HCT116 (cell line): ENCODE data around the gene PCNT. TPM values are rescaled to one million over a fixed set of nuclear protein-coding genes. Genes with fewer than 3 reads are reported as not detected.

Experiments used
- ATAC-seq: fragments of 200-7000 bp; cut with Tn5 transposase; 2 replicates; pipeline ENCODE4 v1.9.1; 2020; ENCODE audit warnings: mild to moderate bottlenecking, moderate library complexity
- BruUV-seq: library from RNA; stranded (reverse); fragments of 400-500 nt; replicated peaks from 2 replicates; lab custom pipeline; 2021; lab: Mats Ljungman, UMichigan
- CTCF ChIA-PET: fragments of 300-600 bp; sonication (Branson Sonifier 250); formaldehyde crosslinking; loops from one replicate; lab custom pipeline; 2021; ENCODE audit warnings: antibody characterized with exemption; lab: Charles Lee
- POLR2A ChIA-PET: fragments of 300-600, 350-600 bp; sonication (Branson Sonifier 250); formaldehyde crosslinking; loops from one replicate; lab custom pipeline; 2021; ENCODE audit warnings: antibody characterized with exemption; lab: Charles Lee
- RAD21 ChIA-PET, 2 experiments: fragments of 300-600 bp; sonication (Branson Sonifier 250); formaldehyde crosslinking; loops; one replicate each; lab custom pipeline; 2023; ENCODE audit warnings: low total read pairs in 2 of 2; ENCODE audit not compliant: uncharacterized antibody in 2 of 2, unreplicated experiment in 2 of 2, low non-redundant PET in 1 of 2; lab: Charles Lee
- DNase-seq: peaks from one replicate; pipeline ENCODE4 v3.0.0-alpha.2; 2010; ENCODE audit warnings: low read depth, low spot score
- H2AFZ ChIP-seq: fragments of 200-600 bp; shearing (Covaris generic), sonication (generic); 2 replicates; pipeline ENCODE4 v1.6.1; 2017; ENCODE audit warnings: low read depth, mixed run types, mixed read lengths, antibody characterized with exemption, low read length; ENCODE audit not compliant: poor library complexity, severe bottlenecking
- H3K27ac ChIP-seq: 2 replicates; pipeline ENCODE4 v1.5.1; 2012; ENCODE audit warnings: low read depth, low read length
- H3K27me3 ChIP-seq: fragments of 200-600 bp; sonication (generic); 2 replicates; pipeline ENCODE4 v1.6.1; 2016; ENCODE audit warnings: mixed run types, low read length, mixed read lengths; ENCODE audit not compliant: insufficient read depth
- H3K36me3 ChIP-seq, 2 experiments: fragments of 200-500 bp in 1 of 2; fragments of 200-600 bp in 1 of 2; sonication (Bioruptor generic) in 1 of 2; sonication (generic) in 1 of 2; 2 replicates each; pipeline versions ENCODE4 v1.5.1 to v1.6.1; 2014 to 2016; ENCODE audit warnings: low read length in 2 of 2, inconsistent platforms in 1 of 2, mixed read lengths in 1 of 2, mixed run types in 1 of 2; ENCODE audit not compliant: insufficient read depth in 2 of 2, control insufficient read depth in 1 of 2
- H3K4me1 ChIP-seq, 2 experiments: fragments of 200-600 bp in 1 of 2; sonication (generic) in 1 of 2; 2 replicates each; pipeline versions ENCODE4 v1.5.1 to v1.6.1; 2012 to 2017; ENCODE audit warnings: low read length in 2 of 2, inconsistent platforms in 1 of 2, mild to moderate bottlenecking in 1 of 2, mixed read lengths in 1 of 2, mixed run types in 1 of 2, moderate library complexity in 1 of 2; ENCODE audit not compliant: insufficient read depth in 2 of 2, control insufficient read depth in 1 of 2
- H3K4me2 ChIP-seq: fragments of 200-600 bp; sonication (generic); 2 replicates; pipeline ENCODE4 v1.6.1; 2017; ENCODE audit warnings: mixed run types, low read length, mixed read lengths
- H3K4me3 ChIP-seq, 2 experiments: fragments of 200-600 bp in 1 of 2; sonication (generic) in 1 of 2; replicated peaks in 1 of 2; 2 replicates each; pipeline ENCODE4 v1.5.1; 2011 to 2016; ENCODE audit warnings: low read length in 2 of 2, control low read depth in 1 of 2, low read depth in 1 of 2, mild to moderate bottlenecking in 1 of 2, mixed read lengths in 1 of 2, mixed run types in 1 of 2
- H3K79me2 ChIP-seq: fragments of 200-600 bp; sonication (generic); 2 replicates; pipeline ENCODE4 v1.6.1; 2017; ENCODE audit warnings: mild to moderate bottlenecking, mixed run types, low read length, moderate library complexity, mixed read lengths; ENCODE audit not compliant: insufficient read depth
- H3K9ac ChIP-seq: fragments of 200-600 bp; sonication (generic); 2 replicates; pipeline ENCODE4 v1.6.1; 2016; ENCODE audit warnings: low read length, mixed read lengths
- H3K9me2 ChIP-seq: fragments of 200-600 bp; sonication (generic), shearing (Covaris generic); 2 replicates; pipeline ENCODE4 v1.6.1; 2017; ENCODE audit warnings: mixed run types, mild to moderate bottlenecking, moderate library complexity; ENCODE audit not compliant: insufficient read depth
- H3K9me3 ChIP-seq, 2 experiments: fragments of 200-500 bp in 1 of 2; fragments of 200-600 bp in 1 of 2; sonication (Bioruptor generic) in 1 of 2; sonication (generic) in 1 of 2; 2 replicates each; pipeline ENCODE4 v1.6.1; 2014 to 2017; ENCODE audit warnings: low read length in 2 of 2, mixed read lengths in 2 of 2, inconsistent platforms in 1 of 2, low read depth in 1 of 2, mild to moderate bottlenecking in 1 of 2, mixed run types in 1 of 2, moderate library complexity in 1 of 2; ENCODE audit not compliant: control insufficient read depth in 1 of 2, insufficient read depth in 1 of 2
- H4K20me1 ChIP-seq: fragments of 200-600 bp; sonication (generic), shearing (Covaris generic); 2 replicates; pipeline ENCODE4 v1.6.1; 2017; ENCODE audit warnings: mixed run types, mild to moderate bottlenecking, moderate library complexity; ENCODE audit not compliant: insufficient read depth
- EGR1 ChIP-seq: IDR thresholded peaks from 2 replicates; pipeline ENCODE4 v1.6.1; 2012; ENCODE audit warnings: low read depth
- ELF1 ChIP-seq: IDR thresholded peaks from 2 replicates; pipeline ENCODE4 v1.6.1; 2012; ENCODE audit warnings: low read depth, borderline replicate concordance
- EZH2 ChIP-seq: fragments of 200-600 bp; sonication (generic); IDR thresholded peaks from 2 replicates; pipeline ENCODE4 v1.6.1; 2017; ENCODE audit warnings: antibody characterized with exemption, mixed run types
- EZH2phosphoT487 ChIP-seq: fragments of 200-600 bp; IDR thresholded peaks from 2 replicates; pipeline ENCODE4 v1.6.1; 2018; ENCODE audit warnings: antibody characterized with exemption, borderline replicate concordance
- MAX ChIP-seq: IDR thresholded peaks from 2 replicates; pipeline ENCODE4 v1.6.1; 2012
- POLR2A ChIP-seq: IDR thresholded peaks from 2 replicates; pipeline ENCODE4 v1.7.0; 2011; ENCODE audit warnings: borderline replicate concordance; ENCODE audit not compliant: insufficient read depth, insufficient read length; ENCODE audit errors: extremely low read depth
- SIN3A ChIP-seq: IDR thresholded peaks from 2 replicates; pipeline ENCODE4 v1.6.1; 2012; ENCODE audit warnings: low read depth
- YY1 ChIP-seq: IDR thresholded peaks from 2 replicates; pipeline ENCODE4 v1.6.1; 2011; ENCODE audit warnings: low read length, low read depth, moderate library complexity, mild to moderate bottlenecking; ENCODE audit not compliant: insufficient replicate concordance; ENCODE audit errors: extremely low read depth
- ZBTB33 ChIP-seq: IDR thresholded peaks from 2 replicates; pipeline ENCODE4 v1.6.1; 2011; ENCODE audit warnings: mild to moderate bottlenecking, low read length, moderate library complexity; ENCODE audit not compliant: insufficient replicate concordance; ENCODE audit errors: extremely low read depth
- ZFX ChIP-seq: fragments of 450-650 bp; IDR thresholded peaks from 2 replicates; pipeline ENCODE4 v1.6.1; 2017
- ZNF274 ChIP-seq: fragments of 200-500 bp; sonication (Bioruptor generic); IDR thresholded peaks from 2 replicates; pipeline ENCODE4 v1.6.1; 2014; ENCODE audit warnings: mild to moderate bottlenecking, low read depth, low read length, inconsistent platforms
- intact Hi-C: fragments of 100-400 bp; cut with micrococcal nuclease; formaldehyde crosslinking; loops from 2 replicates; pipeline ENCODE4 v1.10.0; 2022
- total RNA-seq: library from RNA; stranded (reverse); gene quantifications from one replicate; pipeline ENCODE4 v1.2.1, GENCODE V29; 2021; ENCODE audit not compliant: unreplicated experiment
- TF ChIP-seq, protein P1 (sequence below): IDR thresholded peaks from 2 replicates; pipeline ENCODE4 v1.6.1; 2012; ENCODE audit warnings: low read depth

Gene PCNT
- total RNA-seq, 1 experiment from 2014 or later = 43.6 TPM

DNA sequence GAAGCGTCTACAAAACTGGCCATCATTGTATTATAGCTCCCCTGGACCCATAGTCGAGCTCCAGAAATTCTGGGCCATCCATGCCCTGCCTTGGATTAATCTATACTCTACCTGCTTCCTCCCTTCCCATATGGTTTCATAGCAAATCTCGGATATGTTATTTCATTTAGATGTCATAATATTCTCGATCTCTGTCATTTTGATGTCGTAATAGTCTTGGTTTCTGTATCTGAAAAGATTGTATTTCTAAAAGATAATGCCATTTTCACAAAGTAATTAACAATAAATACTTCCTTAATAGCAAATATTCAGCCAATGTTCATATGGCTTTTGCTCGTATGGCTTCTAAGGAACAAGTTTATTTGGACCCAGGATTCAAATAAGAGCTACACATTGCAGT, 169.9 kb downstream of the PCNT start:
- H3K9me3 ChIP-seq = no peaks in the 10 kb centered on the region
- POLR2A ChIA-PET = no interaction called here
- H3K27me3 ChIP-seq = no peaks in the 10 kb centered on the region
- H3K4me3 ChIP-seq = no peak overlapping the region
- peaks cover 4 to 6% of the 10 kb centered on the region in 2 experiments; a peak in 2 of 4 replicates for H3K36me3 ChIP-seq
- no peaks in the 10 kb centered on the region for H4K20me1 ChIP-seq
- H3K9ac ChIP-seq = no peak overlapping the region
- TF ChIP-seq SIN3A (no peak), ZBTB33 (no peak), EGR1 (no peak), MAX (no peak), ELF1 (no peak), EZH2phosphoT487 (no peak), ZFX (no peak), EZH2 (no peak), ZNF274 (no peak), YY1 (no peak), POLR2A (no peak)
- TF ChIP-seq, protein P1, sequence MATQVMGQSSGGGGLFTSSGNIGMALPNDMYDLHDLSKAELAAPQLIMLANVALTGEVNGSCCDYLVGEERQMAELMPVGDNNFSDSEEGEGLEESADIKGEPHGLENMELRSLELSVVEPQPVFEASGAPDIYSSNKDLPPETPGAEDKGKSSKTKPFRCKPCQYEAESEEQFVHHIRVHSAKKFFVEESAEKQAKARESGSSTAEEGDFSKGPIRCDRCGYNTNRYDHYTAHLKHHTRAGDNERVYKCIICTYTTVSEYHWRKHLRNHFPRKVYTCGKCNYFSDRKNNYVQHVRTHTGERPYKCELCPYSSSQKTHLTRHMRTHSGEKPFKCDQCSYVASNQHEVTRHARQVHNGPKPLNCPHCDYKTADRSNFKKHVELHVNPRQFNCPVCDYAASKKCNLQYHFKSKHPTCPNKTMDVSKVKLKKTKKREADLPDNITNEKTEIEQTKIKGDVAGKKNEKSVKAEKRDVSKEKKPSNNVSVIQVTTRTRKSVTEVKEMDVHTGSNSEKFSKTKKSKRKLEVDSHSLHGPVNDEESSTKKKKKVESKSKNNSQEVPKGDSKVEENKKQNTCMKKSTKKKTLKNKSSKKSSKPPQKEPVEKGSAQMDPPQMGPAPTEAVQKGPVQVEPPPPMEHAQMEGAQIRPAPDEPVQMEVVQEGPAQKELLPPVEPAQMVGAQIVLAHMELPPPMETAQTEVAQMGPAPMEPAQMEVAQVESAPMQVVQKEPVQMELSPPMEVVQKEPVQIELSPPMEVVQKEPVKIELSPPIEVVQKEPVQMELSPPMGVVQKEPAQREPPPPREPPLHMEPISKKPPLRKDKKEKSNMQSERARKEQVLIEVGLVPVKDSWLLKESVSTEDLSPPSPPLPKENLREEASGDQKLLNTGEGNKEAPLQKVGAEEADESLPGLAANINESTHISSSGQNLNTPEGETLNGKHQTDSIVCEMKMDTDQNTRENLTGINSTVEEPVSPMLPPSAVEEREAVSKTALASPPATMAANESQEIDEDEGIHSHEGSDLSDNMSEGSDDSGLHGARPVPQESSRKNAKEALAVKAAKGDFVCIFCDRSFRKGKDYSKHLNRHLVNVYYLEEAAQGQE = no peak
- CTCF ChIA-PET = no interaction called here
- BruUV-seq = no TSS peak
- intact Hi-C loops = no loop called here
- peaks cover 4 to 13% of the 10 kb centered on the region in 2 experiments for H3K4me1 ChIP-seq
- no peak overlapping the region for H3K4me2 ChIP-seq
- ATAC-seq (no peak), DNase-seq (no peak)
- RAD21 ChIA-PET = no interaction called here
- no peaks in the 10 kb centered on the region for H3K9me2 ChIP-seq
- H3K27ac ChIP-seq = no peak overlapping the region
- H3K79me2 ChIP-seq = no peaks in the 10 kb centered on the region; the same call in 1 of the 2 replicates
- no peak overlapping the region for H2AFZ ChIP-seq

Other genes with a start within 250 kb of the PCNT start
- 87.0 TPM for gene COL6A2, start 226.0 kb upstream of the PCNT start, total RNA-seq
- gene FTCD, start 168.6 kb upstream of the PCNT start, total RNA-seq = 2.5 TPM
- 1.3 TPM for gene SPATC1L, start 139.7 kb upstream of the PCNT start, total RNA-seq
- gene LSS, start 95.4 kb upstream of the PCNT start, total RNA-seq = 44.7 TPM
- 88.4 TPM for gene MCM3AP, start 38.5 kb upstream of the PCNT start, total RNA-seq
- 31.5 TPM for gene YBEY, start 37.8 kb upstream of the PCNT start, total RNA-seq
- gene C21orf58, start 286 bp upstream of the PCNT start, total RNA-seq = 10.8 TPM
- gene DIP2A, start 134.7 kb downstream of the PCNT start, total RNA-seq = 39.9 TPM